ENCODE results near the gene IKZF5. TPM values are rescaled to one million over a fixed set of nuclear protein-coding genes. Genes with fewer than 3 reads are reported as not detected.
A peak's percentile ranks its signal among the peaks of the same experiment; 100 is the strongest.

The IKZF5 gene
- total and polyA plus RNA-seq, 8 donors, result 12.5 to 29.7 (median 24.4) TPM

DNA sequence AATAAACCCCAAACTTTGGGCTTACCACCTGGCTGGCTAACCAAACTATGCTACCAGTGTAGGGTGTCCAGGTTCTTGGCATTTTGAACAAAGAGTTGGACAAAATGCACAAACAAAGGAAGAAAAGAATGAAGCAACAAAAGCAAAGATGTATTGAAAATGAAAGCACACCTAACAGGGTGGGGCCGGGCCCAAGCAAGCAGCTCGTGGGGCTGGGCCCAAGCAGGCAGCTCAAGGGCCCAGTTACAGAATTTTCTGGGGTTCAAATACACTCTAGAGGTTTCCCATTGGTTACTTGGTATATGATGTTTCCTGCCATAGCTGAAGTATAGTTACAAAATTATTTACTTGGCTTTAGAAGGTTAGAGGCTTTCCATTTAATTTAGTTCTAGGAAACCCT lies 15.9 kb upstream of the IKZF5 start:
- H3K27ac ChIP-seq, result no peak overlapping the region
- intact Hi-C loops (cut with DNase I), result no loop called here
- H3K36me3 ChIP-seq, result no peaks in the 10 kb centered on the region
- no peaks in the 10 kb centered on the region for H3K27me3 ChIP-seq
- DNase-seq (no peak), ATAC-seq (no peak)
- no peak overlapping the region for H3K4me3 ChIP-seq
- TF ChIP-seq, protein P1, sequence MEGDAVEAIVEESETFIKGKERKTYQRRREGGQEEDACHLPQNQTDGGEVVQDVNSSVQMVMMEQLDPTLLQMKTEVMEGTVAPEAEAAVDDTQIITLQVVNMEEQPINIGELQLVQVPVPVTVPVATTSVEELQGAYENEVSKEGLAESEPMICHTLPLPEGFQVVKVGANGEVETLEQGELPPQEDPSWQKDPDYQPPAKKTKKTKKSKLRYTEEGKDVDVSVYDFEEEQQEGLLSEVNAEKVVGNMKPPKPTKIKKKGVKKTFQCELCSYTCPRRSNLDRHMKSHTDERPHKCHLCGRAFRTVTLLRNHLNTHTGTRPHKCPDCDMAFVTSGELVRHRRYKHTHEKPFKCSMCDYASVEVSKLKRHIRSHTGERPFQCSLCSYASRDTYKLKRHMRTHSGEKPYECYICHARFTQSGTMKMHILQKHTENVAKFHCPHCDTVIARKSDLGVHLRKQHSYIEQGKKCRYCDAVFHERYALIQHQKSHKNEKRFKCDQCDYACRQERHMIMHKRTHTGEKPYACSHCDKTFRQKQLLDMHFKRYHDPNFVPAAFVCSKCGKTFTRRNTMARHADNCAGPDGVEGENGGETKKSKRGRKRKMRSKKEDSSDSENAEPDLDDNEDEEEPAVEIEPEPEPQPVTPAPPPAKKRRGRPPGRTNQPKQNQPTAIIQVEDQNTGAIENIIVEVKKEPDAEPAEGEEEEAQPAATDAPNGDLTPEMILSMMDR (IDR thresholded peaks at IDR 0.05), result no peak
- no peaks in the 10 kb centered on the region for H3K4me1 ChIP-seq
- H3K9me3 ChIP-seq, result no peaks in the 10 kb centered on the region

DNA sequence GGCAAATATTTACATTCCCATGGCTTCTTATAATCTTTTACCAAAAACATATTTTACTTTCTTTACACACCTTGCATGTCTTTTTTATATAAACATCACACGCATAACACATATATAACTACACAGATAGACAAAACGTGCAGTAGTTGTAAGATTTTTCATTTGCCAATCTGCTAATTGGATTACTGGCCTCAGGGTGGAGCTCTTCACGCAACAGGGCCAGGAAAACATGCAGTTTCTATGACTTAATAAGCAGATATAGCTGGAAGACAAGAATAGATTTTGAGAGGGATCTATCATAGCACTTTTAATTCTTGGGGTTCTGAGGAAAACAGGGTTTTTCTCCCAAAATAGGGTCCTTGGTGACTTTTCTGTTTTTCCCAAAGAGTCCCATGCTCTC lies 12.9 kb upstream of the IKZF5 start:
- Histone ChIP-seq H3K4me1 (no peaks in the 10 kb centered on the region), H3K36me3 (no peaks in the 10 kb centered on the region), H3K4me3 (no peak overlapping the region), H3K9me3 (no peaks in the 10 kb centered on the region), H3K27me3 (no peaks in the 10 kb centered on the region), H3K27ac (no peak overlapping the region)
- TF ChIP-seq, protein P1 (IDR thresholded peaks at IDR 0.05), result no peak
- DNase-seq (no peak), ATAC-seq (peak; percentile 47)
- intact Hi-C loops (cut with DNase I), result no loop called here

DNA sequence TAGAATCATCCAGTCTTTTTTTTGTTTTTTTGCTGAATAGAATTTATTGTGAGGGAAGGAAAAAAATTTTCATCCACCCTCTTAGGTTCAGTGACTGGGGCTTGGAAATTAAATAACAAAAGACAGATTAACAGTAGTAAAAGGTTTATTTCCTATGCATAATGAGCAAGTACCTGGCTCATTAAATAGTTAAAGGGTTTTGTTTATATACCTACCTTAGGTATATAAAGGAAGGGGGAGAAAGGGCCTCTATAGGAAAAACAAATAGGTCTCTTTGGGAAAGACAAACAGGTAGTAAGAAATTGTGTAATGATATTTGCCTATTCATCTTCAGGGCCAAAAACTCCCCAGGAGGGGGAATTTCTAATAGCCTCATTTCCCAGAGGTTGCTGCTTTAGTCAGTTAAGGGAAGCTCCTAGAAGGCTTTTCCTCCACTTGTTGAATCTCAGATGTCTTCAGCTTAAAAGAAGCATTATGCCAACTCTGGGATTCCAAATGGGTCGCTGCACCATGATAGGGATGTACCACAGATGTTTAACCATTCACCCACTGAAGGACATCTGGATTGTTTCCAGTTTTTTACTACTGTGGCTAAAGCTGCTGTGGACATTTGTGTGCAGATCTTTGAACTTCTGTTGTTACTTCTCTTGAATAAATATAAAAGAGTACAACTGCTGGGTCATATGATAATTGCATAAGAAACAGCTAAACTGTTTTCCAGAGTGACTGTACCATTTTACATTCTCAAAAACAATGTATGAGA lies 11.5 kb upstream of the IKZF5 start:
- Histone ChIP-seq H3K27ac (no peak overlapping the region), H3K36me3 (no peaks in the 10 kb centered on the region), H3K4me3 (no peak overlapping the region), H3K9me3 (no peaks in the 10 kb centered on the region), H3K4me1 (no peaks in the 10 kb centered on the region), H3K27me3 (no peaks in the 10 kb centered on the region)
- ATAC-seq (no peak), DNase-seq (no peak)
- TF ChIP-seq, protein P1 (IDR thresholded peaks at IDR 0.05), result no peak
- intact Hi-C loops (cut with DNase I), result no loop called here

DNA sequence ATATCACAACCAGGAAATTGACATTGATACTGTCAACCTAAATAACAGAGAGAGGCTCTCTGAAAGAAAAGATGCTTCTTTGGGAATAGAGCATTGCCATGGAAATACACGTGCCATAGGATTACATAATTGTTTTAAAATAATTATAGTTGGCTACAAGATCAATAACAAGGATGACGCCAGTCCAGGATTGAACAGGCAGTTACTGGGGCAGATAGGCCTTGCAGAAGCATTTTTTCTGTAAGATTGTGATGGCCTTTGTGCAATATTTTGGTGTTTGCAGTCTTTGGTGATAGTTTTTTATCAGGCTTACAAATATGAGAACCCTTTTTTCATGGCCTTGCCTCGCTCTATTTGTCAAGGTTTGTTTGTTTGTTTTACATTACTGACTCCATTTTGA lies 10.7 kb upstream of the IKZF5 start:
- no peak overlapping the region for H3K27ac ChIP-seq
- H3K36me3 ChIP-seq, result no peaks in the 10 kb centered on the region
- H3K27me3 ChIP-seq, result no peaks in the 10 kb centered on the region
- H3K4me1 ChIP-seq, result no peaks in the 10 kb centered on the region
- ATAC-seq (no peak), DNase-seq (no peak)
- TF ChIP-seq, protein P1 (IDR thresholded peaks at IDR 0.05), result no peak
- intact Hi-C loops (cut with DNase I), result no loop called here
- H3K9me3 ChIP-seq, result no peaks in the 10 kb centered on the region
- H3K4me3 ChIP-seq, result no peak overlapping the region

DNA sequence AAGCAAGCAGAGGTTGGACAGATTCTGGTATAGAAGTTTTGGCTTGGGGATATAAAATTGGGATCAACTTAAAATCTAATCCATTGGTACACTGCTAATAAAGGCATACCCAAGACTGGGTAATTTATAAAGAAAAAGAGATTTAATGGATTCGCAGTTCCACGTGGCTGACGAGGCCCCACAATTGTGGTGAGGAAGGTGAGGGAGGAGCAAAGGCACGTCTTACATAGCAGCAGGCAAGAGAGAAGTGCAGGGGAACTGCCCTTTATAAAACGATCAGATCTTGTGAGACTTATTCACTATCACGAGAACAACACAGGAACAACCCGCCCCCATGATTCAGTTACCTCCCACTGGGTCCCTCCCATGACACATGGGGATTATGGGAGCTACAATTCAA lies 9.9 kb upstream of the IKZF5 start:
- Histone ChIP-seq H3K4me3 (no peak overlapping the region), H3K27ac (no peak overlapping the region), H3K4me1 (no peaks in the 10 kb centered on the region), H3K27me3 (no peaks in the 10 kb centered on the region), H3K36me3 (no peaks in the 10 kb centered on the region), H3K9me3 (no peaks in the 10 kb centered on the region)
- DNase-seq (no peak), ATAC-seq (no peak)
- TF ChIP-seq, protein P1 (IDR thresholded peaks at IDR 0.05), result no peak
- intact Hi-C loops (cut with DNase I), result no loop called here

Measured in left lung (tissue), 10 donors.